GM12878 (cell line): ENCODE measurements around the gene PRKN. TPM values are rescaled to one million over a fixed set of nuclear protein-coding genes. Genes with fewer than 3 reads are reported as not detected.

ENCODE experiments used
- ATAC-seq: fragments of 200-7000 bp; cut with Tn5 transposase; 3 replicates; pipeline ENCODE4 v1.9.1; 2020; ENCODE audit warnings: mild to moderate bottlenecking, moderate library complexity
- BruUV-seq: library from RNA; stranded (reverse); fragments of 400-500 nt; replicated peaks from 2 replicates; lab custom pipeline; 2021; lab: Mats Ljungman, UMichigan
- CTCF ChIA-PET: fragments of 300-600 bp; sonication (Branson Sonifier 250); formaldehyde crosslinking; extraction: SDS; loops from one replicate; lab custom pipeline; 2021; ENCODE audit warnings: inconsistent platforms; lab: Yijun Ruan, JAX
- POLR2A ChIA-PET: fragments of 350-600 bp; formaldehyde crosslinking; extraction: SDS; loops from one replicate; lab custom pipeline; 2021; ENCODE audit warnings: inconsistent platforms; lab: Charles Lee
- RAD21 ChIA-PET: fragments of 300-600 bp; sonication (Branson Sonifier 250); formaldehyde crosslinking; loops from one replicate; lab custom pipeline; 2023; ENCODE audit warnings: antibody characterized with exemption; ENCODE audit not compliant: unreplicated experiment; lab: Charles Lee
- SMC1A ChIA-PET: fragments of 300-600 bp; sonication (Branson Sonifier 250); formaldehyde crosslinking; loops from one replicate; lab custom pipeline; 2023; ENCODE audit not compliant: unreplicated experiment, uncharacterized antibody; lab: Charles Lee
- DNase-seq: peaks from one replicate; pipeline ENCODE4 v3.0.0-alpha.2; 2011; ENCODE audit warnings: low read depth, low spot score
- FAIRE-seq: peaks from 3 replicates; lab custom pipeline; 2011; peaks lifted over from hg19 to GRCh38; lab: Jason Lieb, UNC
- H2AFZ ChIP-seq: 2 replicates; pipeline ENCODE4 v1.6.0; 2011; ENCODE audit warnings: low read depth, low read length, control low read depth; ENCODE audit not compliant: control insufficient read depth
- H3K27ac ChIP-seq: 2 replicates; pipeline ENCODE4 v1.5.1; 2011; ENCODE audit warnings: control low read depth; ENCODE audit not compliant: control insufficient read depth, insufficient read depth
- H3K27me3 ChIP-seq, 2 experiments: replicated peaks in 1 of 2; 2 replicates each; pipeline versions ENCODE4 v1.6.0 to v1.6.1; 2011; ENCODE audit warnings: low read length in 1 of 2; ENCODE audit not compliant: control insufficient read depth in 2 of 2, insufficient read depth in 2 of 2
- H3K36me3 ChIP-seq, 2 experiments: 2 replicates each; pipeline ENCODE4 v1.5.1; 2011; ENCODE audit warnings: low read length in 1 of 2; ENCODE audit not compliant: control insufficient read depth in 2 of 2, insufficient read depth in 2 of 2
- H3K4me1 ChIP-seq: 2 replicates; pipeline ENCODE4 v1.6.1; 2011; ENCODE audit warnings: mild to moderate bottlenecking, low read length, moderate library complexity, mixed read lengths; ENCODE audit not compliant: control insufficient read depth, insufficient read depth
- H3K4me2 ChIP-seq: 2 replicates; pipeline ENCODE4 v1.6.0; 2011; ENCODE audit warnings: control low read depth; ENCODE audit not compliant: control insufficient read depth, insufficient read depth
- H3K4me3 ChIP-seq: fragments of 200-600 bp; sonication (generic); 2 replicates; pipeline ENCODE4 v1.5.1; 2016
- H3K79me2 ChIP-seq: 2 replicates; pipeline ENCODE4 v1.6.0; 2011; ENCODE audit warnings: low read length; ENCODE audit not compliant: control insufficient read depth, insufficient read depth
- H3K9ac ChIP-seq: 2 replicates; pipeline ENCODE4 v1.8.0; 2011; ENCODE audit warnings: low read length, control low read depth, mixed read lengths; ENCODE audit not compliant: control insufficient read depth, insufficient read depth
- H3K9me3 ChIP-seq: replicated peaks from 3 replicates; pipeline ENCODE4 v1.5.1; 2011; ENCODE audit warnings: mild to moderate bottlenecking, low read length; ENCODE audit not compliant: control insufficient read depth, insufficient read depth
- H4K20me1 ChIP-seq: 2 replicates; pipeline ENCODE4 v1.6.0; 2011; ENCODE audit not compliant: control insufficient read depth, insufficient read depth
- JUND ChIP-seq: IDR thresholded peaks from 2 replicates; pipeline ENCODE4 v1.6.1; 2012; ENCODE audit warnings: low read depth, mild to moderate bottlenecking, low read length, improper control_type of control experiment, moderate library complexity
- MYB ChIP-seq: fragments of 150-350 bp; IDR thresholded peaks from 2 replicates; pipeline ENCODE4 v1.6.1; 2014; ENCODE audit warnings: mild to moderate bottlenecking, low read depth, low read length, borderline replicate concordance
- RUNX3 ChIP-seq: IDR thresholded peaks from 2 replicates; pipeline ENCODE4 v1.6.1; 2012; ENCODE audit warnings: low read length, inconsistent platforms
- SIX5 ChIP-seq: IDR thresholded peaks from 2 replicates; pipeline ENCODE4 v1.6.1; 2011; ENCODE audit warnings: mild to moderate bottlenecking, low read depth, low read length, moderate library complexity; ENCODE audit not compliant: severe bottlenecking
- WGBS: methylation state at CpG from one replicate; pipeline ENCODE4 v1.1.6; 2016; ENCODE audit warnings: low lambda C conversion rate; ENCODE audit not compliant: insufficient replicate concordance, insufficient coverage; ENCODE audit errors: missing lambda C conversion rate; 5-methylcytosine and 5-hydroxymethylcytosine counted together
- in situ Hi-C: fragments of 300-500 bp; cut with MboI; formaldehyde crosslinking; loops from 9 replicates; pipeline ENCODE4 v1.14.3; 2018; ENCODE audit warnings: mixed read lengths
- intact Hi-C: fragments of 100-400 bp; cut with micrococcal nuclease; formaldehyde crosslinking; loops from one replicate; pipeline ENCODE4 v1.14.2; 2022; ENCODE audit not compliant: unreplicated experiment
- polyA plus RNA-seq, 11 experiments: library from polyadenylated mRNA; depleted of rRNA in 4 of 11; unstranded in 6 of 11; stranded (reverse) in 5 of 11; fragments of >200 nt; fragmentation: Nextera tagmentation in 4 of 11; fragmentation: Illumina TruSeq in 1 of 11; extraction: Ambion mirVana in 4 of 11; extraction: Trizol in 1 of 11; gene quantifications; 1 replicate in 1 of 11; 2 replicates in 10 of 11; pipeline versions ENCODE4 v1.2.1 to v1.2.3, GENCODE V29; 2011 to 2016; ENCODE audit warnings: inconsistent platforms in 2 of 11, missing spikeins in 2 of 11, low read depth in 1 of 11
- total RNA-seq, 4 experiments: library from RNA; depleted of rRNA in 3 of 4; stranded (reverse); fragments of >200 nt in 3 of 4; fragmentation: Illumina TruSeq in 1 of 4; extraction: Trizol in 1 of 4; gene quantifications; 2 replicates each; pipeline versions ENCODE4 v1.2.1 to v1.2.3, GENCODE V29; 2013 to 2021
- TF ChIP-seq, protein P1 (sequence below): IDR thresholded peaks from 2 replicates; pipeline ENCODE4 v1.6.1; 2012; ENCODE audit warnings: mild to moderate bottlenecking, low read depth, low read length
- TF ChIP-seq, protein P2 (sequence below): fragments of 450-650 bp; formaldehyde crosslinking; IDR thresholded peaks from 2 replicates; pipeline ENCODE4 v1.4.0; 2022; ENCODE audit warnings: mild to moderate bottlenecking, moderate library complexity
- TF ChIP-seq, protein P3 (sequence below): fragments of 450-650 bp; IDR thresholded peaks from 2 replicates; pipeline ENCODE4 v1.6.1; 2017; ENCODE audit warnings: mild to moderate bottlenecking, moderate library complexity
- TF ChIP-seq, protein P4 (sequence below): fragments of 450-650 bp; IDR thresholded peaks from 2 replicates; pipeline ENCODE4 v1.6.1; 2018; ENCODE audit warnings: borderline replicate concordance, mild to moderate bottlenecking; ENCODE audit not compliant: partially characterized antibody

PRKN gene
- total and polyA plus RNA-seq, 10 of the 15 experiments (the other 5 are each of a cell fraction or from before 2014, with no cell fraction given) = 0.06 to 0.09 TPM; not detected in 8

DNA sequence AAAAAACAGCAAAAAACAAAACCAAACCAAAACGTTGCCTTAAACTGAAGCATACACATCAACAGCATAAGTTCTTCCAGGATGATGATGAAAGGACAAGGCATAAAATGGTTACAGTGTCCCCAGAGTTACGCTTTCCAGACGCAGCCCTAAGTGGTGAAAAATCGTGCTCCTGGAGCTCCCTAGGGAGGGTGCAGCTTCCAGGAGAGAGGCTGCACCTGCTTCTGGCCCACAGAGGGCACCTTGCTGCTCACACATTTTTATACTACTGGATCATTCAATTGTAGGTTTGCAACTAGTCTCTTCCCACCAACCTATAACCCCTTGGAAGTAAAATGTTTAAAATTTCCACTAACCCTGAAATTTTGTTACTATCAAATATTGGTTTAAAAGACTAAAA, 115.0 kb downstream of the PRKN start (continued):
- TF ChIP-seq, protein P1, sequence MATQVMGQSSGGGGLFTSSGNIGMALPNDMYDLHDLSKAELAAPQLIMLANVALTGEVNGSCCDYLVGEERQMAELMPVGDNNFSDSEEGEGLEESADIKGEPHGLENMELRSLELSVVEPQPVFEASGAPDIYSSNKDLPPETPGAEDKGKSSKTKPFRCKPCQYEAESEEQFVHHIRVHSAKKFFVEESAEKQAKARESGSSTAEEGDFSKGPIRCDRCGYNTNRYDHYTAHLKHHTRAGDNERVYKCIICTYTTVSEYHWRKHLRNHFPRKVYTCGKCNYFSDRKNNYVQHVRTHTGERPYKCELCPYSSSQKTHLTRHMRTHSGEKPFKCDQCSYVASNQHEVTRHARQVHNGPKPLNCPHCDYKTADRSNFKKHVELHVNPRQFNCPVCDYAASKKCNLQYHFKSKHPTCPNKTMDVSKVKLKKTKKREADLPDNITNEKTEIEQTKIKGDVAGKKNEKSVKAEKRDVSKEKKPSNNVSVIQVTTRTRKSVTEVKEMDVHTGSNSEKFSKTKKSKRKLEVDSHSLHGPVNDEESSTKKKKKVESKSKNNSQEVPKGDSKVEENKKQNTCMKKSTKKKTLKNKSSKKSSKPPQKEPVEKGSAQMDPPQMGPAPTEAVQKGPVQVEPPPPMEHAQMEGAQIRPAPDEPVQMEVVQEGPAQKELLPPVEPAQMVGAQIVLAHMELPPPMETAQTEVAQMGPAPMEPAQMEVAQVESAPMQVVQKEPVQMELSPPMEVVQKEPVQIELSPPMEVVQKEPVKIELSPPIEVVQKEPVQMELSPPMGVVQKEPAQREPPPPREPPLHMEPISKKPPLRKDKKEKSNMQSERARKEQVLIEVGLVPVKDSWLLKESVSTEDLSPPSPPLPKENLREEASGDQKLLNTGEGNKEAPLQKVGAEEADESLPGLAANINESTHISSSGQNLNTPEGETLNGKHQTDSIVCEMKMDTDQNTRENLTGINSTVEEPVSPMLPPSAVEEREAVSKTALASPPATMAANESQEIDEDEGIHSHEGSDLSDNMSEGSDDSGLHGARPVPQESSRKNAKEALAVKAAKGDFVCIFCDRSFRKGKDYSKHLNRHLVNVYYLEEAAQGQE = no peak
- no peak for TF ChIP-seq MYB
- TF ChIP-seq, protein P2, sequence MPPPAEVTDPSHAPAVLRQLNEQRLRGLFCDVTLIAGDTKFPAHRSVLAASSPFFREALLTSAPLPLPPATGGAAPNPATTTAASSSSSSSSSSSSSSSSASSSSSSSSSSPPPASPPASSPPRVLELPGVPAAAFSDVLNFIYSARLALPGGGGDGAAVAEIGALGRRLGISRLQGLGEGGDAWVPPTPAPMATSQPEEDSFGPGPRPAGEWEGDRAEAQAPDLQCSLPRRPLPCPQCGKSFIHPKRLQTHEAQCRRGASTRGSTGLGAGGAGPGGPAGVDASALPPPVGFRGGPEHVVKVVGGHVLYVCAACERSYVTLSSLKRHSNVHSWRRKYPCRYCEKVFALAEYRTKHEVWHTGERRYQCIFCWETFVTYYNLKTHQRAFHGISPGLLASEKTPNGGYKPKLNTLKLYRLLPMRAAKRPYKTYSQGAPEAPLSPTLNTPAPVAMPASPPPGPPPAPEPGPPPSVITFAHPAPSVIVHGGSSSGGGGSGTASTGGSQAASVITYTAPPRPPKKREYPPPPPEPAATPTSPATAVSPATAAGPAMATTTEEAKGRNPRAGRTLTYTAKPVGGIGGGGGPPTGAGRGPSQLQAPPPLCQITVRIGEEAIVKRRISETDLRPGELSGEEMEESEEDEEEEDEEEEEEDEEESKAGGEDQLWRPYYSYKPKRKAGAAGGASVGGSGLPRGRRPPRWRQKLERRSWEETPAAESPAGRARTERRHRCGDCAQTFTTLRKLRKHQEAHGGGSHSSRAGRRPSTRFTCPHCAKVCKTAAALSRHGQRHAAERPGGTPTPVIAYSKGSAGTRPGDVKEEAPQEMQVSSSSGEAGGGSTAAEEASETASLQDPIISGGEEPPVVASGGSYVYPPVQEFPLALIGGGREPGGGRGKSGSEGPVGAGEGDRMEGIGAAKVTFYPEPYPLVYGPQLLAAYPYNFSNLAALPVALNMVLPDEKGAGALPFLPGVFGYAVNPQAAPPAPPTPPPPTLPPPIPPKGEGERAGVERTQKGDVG (CRISPR knock-in tag) = no peak
- no peak for TF ChIP-seq SIX5

DNA sequence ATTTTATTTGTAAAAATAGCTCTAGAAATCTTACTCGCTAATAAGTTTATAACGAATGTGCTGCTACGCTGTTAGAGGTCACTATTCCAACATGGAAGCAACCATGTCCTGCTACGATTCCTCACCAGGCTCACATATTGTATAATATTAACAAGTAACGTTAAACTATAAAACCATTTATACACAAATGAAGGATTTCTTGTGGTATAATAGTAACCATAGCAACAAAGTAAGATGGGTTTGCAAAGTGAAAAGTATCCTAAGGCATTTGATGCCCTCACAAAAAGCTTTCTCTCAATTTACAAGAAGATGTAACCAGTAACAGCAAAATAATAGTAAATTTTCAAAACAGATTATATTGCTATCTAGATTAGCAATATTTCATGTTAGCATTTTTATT, 117.2 kb downstream of the PRKN start:
- Histone ChIP-seq H4K20me1 (no peaks in the 10 kb centered on the region), H3K9ac (no peak overlapping the region), H3K36me3 (no peaks in the 10 kb centered on the region), H3K4me1 (no peaks in the 10 kb centered on the region), H3K4me3 (no peak overlapping the region), H3K9me3 (no peaks in the 10 kb centered on the region), H3K27ac (no peak overlapping the region), H3K79me2 (no peaks in the 10 kb centered on the region), H2AFZ (no peak overlapping the region), H3K4me2 (no peak overlapping the region), H3K27me3 (no peaks in the 10 kb centered on the region)
- DNase-seq (no peak), FAIRE-seq (no peak), ATAC-seq (no peak)
- BruUV-seq = no TSS peak
- POLR2A ChIA-PET = no interaction called here
- RAD21 ChIA-PET = no interaction called here
- CTCF ChIA-PET = interaction anchor here (0.6 kb wide), 1 partner anchor 1653 kb away, joined by 3 read pairs; no protein-coding TSS in a partner anchor
- in situ Hi-C loops = no loop called here
- 54% methylated on average over 5 of the region's 5 CpGs for WGBS
- intact Hi-C loops = no loop called here
- SMC1A ChIA-PET = interaction anchor here (0.7 kb wide), 1 partner anchor 10 kb away, joined by 3 read pairs; no protein-coding TSS in a partner anchor
- TF ChIP-seq, protein P3, sequence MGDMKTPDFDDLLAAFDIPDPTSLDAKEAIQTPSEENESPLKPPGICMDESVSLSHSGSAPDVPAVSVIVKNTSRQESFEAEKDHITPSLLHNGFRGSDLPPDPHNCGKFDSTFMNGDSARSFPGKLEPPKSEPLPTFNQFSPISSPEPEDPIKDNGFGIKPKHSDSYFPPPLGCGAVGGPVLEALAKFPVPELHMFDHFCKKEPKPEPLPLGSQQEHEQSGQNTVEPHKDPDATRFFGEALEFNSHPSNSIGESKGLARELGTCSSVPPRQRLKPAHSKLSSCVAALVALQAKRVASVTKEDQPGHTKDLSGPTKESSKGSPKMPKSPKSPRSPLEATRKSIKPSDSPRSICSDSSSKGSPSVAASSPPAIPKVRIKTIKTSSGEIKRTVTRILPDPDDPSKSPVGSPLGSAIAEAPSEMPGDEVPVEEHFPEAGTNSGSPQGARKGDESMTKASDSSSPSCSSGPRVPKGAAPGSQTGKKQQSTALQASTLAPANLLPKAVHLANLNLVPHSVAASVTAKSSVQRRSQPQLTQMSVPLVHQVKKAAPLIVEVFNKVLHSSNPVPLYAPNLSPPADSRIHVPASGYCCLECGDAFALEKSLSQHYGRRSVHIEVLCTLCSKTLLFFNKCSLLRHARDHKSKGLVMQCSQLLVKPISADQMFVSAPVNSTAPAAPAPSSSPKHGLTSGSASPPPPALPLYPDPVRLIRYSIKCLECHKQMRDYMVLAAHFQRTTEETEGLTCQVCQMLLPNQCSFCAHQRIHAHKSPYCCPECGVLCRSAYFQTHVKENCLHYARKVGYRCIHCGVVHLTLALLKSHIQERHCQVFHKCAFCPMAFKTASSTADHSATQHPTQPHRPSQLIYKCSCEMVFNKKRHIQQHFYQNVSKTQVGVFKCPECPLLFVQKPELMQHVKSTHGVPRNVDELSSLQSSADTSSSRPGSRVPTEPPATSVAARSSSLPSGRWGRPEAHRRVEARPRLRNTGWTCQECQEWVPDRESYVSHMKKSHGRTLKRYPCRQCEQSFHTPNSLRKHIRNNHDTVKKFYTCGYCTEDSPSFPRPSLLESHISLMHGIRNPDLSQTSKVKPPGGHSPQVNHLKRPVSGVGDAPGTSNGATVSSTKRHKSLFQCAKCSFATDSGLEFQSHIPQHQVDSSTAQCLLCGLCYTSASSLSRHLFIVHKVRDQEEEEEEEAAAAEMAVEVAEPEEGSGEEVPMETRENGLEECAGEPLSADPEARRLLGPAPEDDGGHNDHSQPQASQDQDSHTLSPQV = no peak
- TF ChIP-seq JUND = no peak
- no peak for TF ChIP-seq RUNX3
- TF ChIP-seq, protein P4, sequence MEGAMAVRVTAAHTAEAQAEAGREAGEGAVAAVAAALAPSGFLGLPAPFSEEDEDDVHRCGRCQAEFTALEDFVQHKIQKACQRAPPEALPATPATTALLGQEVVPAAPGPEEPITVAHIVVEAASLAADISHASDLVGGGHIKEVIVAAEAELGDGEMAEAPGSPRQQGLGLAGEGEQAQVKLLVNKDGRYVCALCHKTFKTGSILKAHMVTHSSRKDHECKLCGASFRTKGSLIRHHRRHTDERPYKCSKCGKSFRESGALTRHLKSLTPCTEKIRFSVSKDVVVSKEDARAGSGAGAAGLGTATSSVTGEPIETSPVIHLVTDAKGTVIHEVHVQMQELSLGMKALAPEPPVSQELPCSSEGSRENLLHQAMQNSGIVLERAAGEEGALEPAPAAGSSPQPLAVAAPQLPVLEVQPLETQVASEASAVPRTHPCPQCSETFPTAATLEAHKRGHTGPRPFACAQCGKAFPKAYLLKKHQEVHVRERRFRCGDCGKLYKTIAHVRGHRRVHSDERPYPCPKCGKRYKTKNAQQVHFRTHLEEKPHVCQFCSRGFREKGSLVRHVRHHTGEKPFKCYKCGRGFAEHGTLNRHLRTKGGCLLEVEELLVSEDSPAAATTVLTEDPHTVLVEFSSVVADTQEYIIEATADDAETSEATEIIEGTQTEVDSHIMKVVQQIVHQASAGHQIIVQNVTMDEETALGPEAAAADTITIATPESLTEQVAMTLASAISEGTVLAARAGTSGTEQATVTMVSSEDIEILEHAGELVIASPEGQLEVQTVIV = no peak
